GM23338 (cell line): ENCODE results near the gene RNF207.

Experiments used
- CREB1 ChIP-seq: fragments of 250-450 bp; sonication (Bioruptor Pico); IDR thresholded peaks from 2 replicates; pipeline ENCODE4 v1.5.0; 2020; ENCODE audit warnings: low read depth, mild to moderate bottlenecking, moderate library complexity
- CTCF ChIP-seq, 2 experiments: fragments of 200-600 bp in 1 of 2; sonication (generic) in 1 of 2; conservative IDR thresholded peaks; 2 replicates each; pipeline versions ENCODE4 v1.5.1 to v1.6.1; 2016 to 2017; ENCODE audit warnings: antibody characterized with exemption in 2 of 2, low read depth in 2 of 2, mild to moderate bottlenecking in 2 of 2, moderate library complexity in 1 of 2
- ETS1 ChIP-seq: IDR thresholded peaks from 2 replicates; pipeline ENCODE4 v1.6.1; 2016; ENCODE audit warnings: antibody characterized with exemption
- EZH2 ChIP-seq: fragments of 200-600 bp; sonication (generic); IDR thresholded peaks from one replicate; pipeline ENCODE4 v1.8.0; 2017; ENCODE audit warnings: antibody characterized with exemption, mild to moderate bottlenecking, low read depth; ENCODE audit not compliant: unreplicated experiment
- EZH2phosphoT487 ChIP-seq: fragments of 200-600 bp; sonication (generic); IDR thresholded peaks from one replicate; pipeline ENCODE4 v1.8.1; 2018; ENCODE audit warnings: antibody characterized with exemption; ENCODE audit not compliant: unreplicated experiment
- JUNB ChIP-seq: IDR thresholded peaks from one replicate; pipeline ENCODE4 v1.6.1; 2016; ENCODE audit warnings: antibody characterized with exemption; ENCODE audit not compliant: unreplicated experiment
- NANOG ChIP-seq: IDR thresholded peaks from 2 replicates; pipeline ENCODE4 v1.6.1; 2016; ENCODE audit warnings: antibody characterized with exemption, borderline replicate concordance
- POLR2AphosphoS5 ChIP-seq: IDR thresholded peaks from 2 replicates; pipeline ENCODE4 v1.6.1; 2016; ENCODE audit warnings: antibody characterized with exemption, low read depth
- REST ChIP-seq: IDR thresholded peaks from one replicate; pipeline ENCODE4 v1.6.1; 2018; ENCODE audit warnings: antibody characterized with exemption; ENCODE audit not compliant: unreplicated experiment
- STAT1 ChIP-seq: IDR thresholded peaks from one replicate; pipeline ENCODE4 v1.6.1; 2016; ENCODE audit warnings: antibody characterized with exemption; ENCODE audit not compliant: unreplicated experiment
- ZNF114 ChIP-seq: fragments of 250-450 bp; sonication (Bioruptor Pico); IDR thresholded peaks from 2 replicates; pipeline ENCODE4 v1.5.0; 2020; ENCODE audit warnings: mild to moderate bottlenecking, moderate library complexity
- ZNF331 ChIP-seq: fragments of 250-450 bp; sonication (Bioruptor Pico); IDR thresholded peaks from 2 replicates; pipeline ENCODE4 v1.5.0; 2020; ENCODE audit warnings: low read depth, mild to moderate bottlenecking, moderate library complexity

- TF ChIP-seq CTCF (conservative IDR thresholded peaks at IDR 0.05; ENCODE audit: low read depth in 2 of 2) (no peak), EZH2 (no peak), EZH2phosphoT487 (no peak), POLR2AphosphoS5 (no peak), STAT1 (no peak), CREB1 (CRISPR knock-in tag) (no peak), ETS1 (no peak), REST (no peak), JUNB (no peak), ZNF331 (CRISPR knock-in tag) (no peak), NANOG (no peak), ZNF114 (CRISPR knock-in tag) (no peak)
Measured at GRCh38 chr1:6269296-6269695, 63.4 kb downstream of the RNF207 start.
